ENCODE results near the gene FARP1. TPM values are rescaled to one million over a fixed set of nuclear protein-coding genes. Genes with fewer than 3 reads are reported as not detected.
A peak's percentile ranks its signal among the peaks of the same experiment; 100 is the strongest.

Gene FARP1
- total and polyA plus RNA-seq, 2 of the 13 experiments (the other 11 are each of a cell fraction or from before 2014, with no cell fraction given): 70.6 to 126 TPM

- WGBS (ENCODE audit: low lambda C conversion rate): 97% methylated on average over 14 of the region's 14 CpGs
- Histone ChIP-seq H3K79me2 (ENCODE audit: insufficient read depth, low read length) (no peaks in the 10 kb centered on the region), H3K4me2 (ENCODE audit: low read depth, low read length) (no peak overlapping the region), H3K36me3 (replicated peaks in 1 of 2; ENCODE audit: control insufficient read depth in 1 of 2, insufficient read depth in 2 of 2, low read length in 2 of 2) (peaks cover 43 to 89% of the 10 kb centered on the region in 2 experiments), H2AFZ (ENCODE audit: low read length) (no peak overlapping the region), H3K4me3 (replicated peaks in 1 of 3; ENCODE audit: insufficient read depth in 1 of 3, low read depth in 2 of 3, low read length in 3 of 3) (no peak overlapping the region), H4K20me1 (ENCODE audit: insufficient read depth, low read length) (peaks cover 3% of the 10 kb centered on the region; the same call in 1 of the 2 replicates), H3K9me3 (ENCODE audit: low read length) (no peaks in the 10 kb centered on the region), H3K9ac (ENCODE audit: insufficient read depth, low read depth, low read length) (no peak overlapping the region), H3K4me1 (ENCODE audit: insufficient read depth, low read length) (no peaks in the 10 kb centered on the region), H3K27me3 (ENCODE audit: control insufficient read depth in 1 of 2, insufficient read depth in 2 of 2, low read length in 2 of 2) (no peaks in the 10 kb centered on the region), H3K27ac (ENCODE audit: extremely low read length, insufficient read depth, low read length) (no peak overlapping the region)
- FAIRE-seq (no peak), ATAC-seq (no peak; the same call in 2 of the 3 replicates), DNase-seq (ENCODE audit: low spot score) (no peak)
- no TSS peak for BruUV-seq (replicated peaks)
- POLR2A ChIA-PET: no interaction called here
- in situ Hi-C loops (cut with HindIII; ENCODE audit: extremely low pct_ligation_motif_present, low pct_unique_long_range_greater_than_20kb): no loop called here
- CTCF ChIA-PET (ENCODE audit: low intra/inter-chr PET ratio, low total read pairs): no interaction called here
- intact Hi-C loops (cut with micrococcal nuclease; ENCODE audit: unreplicated experiment): no loop called here
- TF ChIP-seq FOXO4 (CRISPR knock-in tag; conservative IDR thresholded peaks at IDR 0.05) (0 out of 2 replicates have a peak, but pooled peaks have one; percentile 42), SRSF1 (optimal IDR thresholded peaks at IDR 0.05; ENCODE audit: low read depth, low read length) (no peak)
Observed at GRCh38 chr13:98419786-98420553, 277.1 kb downstream of the FARP1 start.

GRCh38 chr13:98420554-98421175 is 277.8 kb downstream of the FARP1 start:
- BruUV-seq (replicated peaks): no TSS peak

More at GRCh38 chr13:98420554-98421175, 277.8 kb downstream of the FARP1 start:
- FAIRE-seq: no peak
- in situ Hi-C loops (cut with HindIII; ENCODE audit: extremely low pct_ligation_motif_present, low pct_unique_long_range_greater_than_20kb) (no loop called here), intact Hi-C loops (cut with micrococcal nuclease; ENCODE audit: unreplicated experiment) (no loop called here)
- Histone ChIP-seq H3K4me2 (ENCODE audit: low read depth, low read length) (no peak overlapping the region), H2AFZ (ENCODE audit: low read length) (no peak overlapping the region), H3K36me3 (replicated peaks in 1 of 2; ENCODE audit: control insufficient read depth in 1 of 2, insufficient read depth in 2 of 2, low read length in 2 of 2) (peaks cover 36 to 88% of the 10 kb centered on the region in 2 experiments), H3K9ac (ENCODE audit: insufficient read depth, low read depth, low read length) (no peak overlapping the region), H3K4me1 (ENCODE audit: insufficient read depth, low read length) (no peaks in the 10 kb centered on the region), H4K20me1 (ENCODE audit: insufficient read depth, low read length) (peaks cover 3% of the 10 kb centered on the region; the same call in 1 of the 2 replicates), H3K9me3 (ENCODE audit: low read length) (no peaks in the 10 kb centered on the region), H3K79me2 (ENCODE audit: insufficient read depth, low read length) (no peaks in the 10 kb centered on the region), H3K4me3 (replicated peaks in 1 of 3; ENCODE audit: insufficient read depth in 1 of 3, low read depth in 2 of 3, low read length in 3 of 3) (no peak overlapping the region), H3K27me3 (ENCODE audit: control insufficient read depth in 1 of 2, insufficient read depth in 2 of 2, low read length in 2 of 2) (no peaks in the 10 kb centered on the region), H3K27ac (ENCODE audit: extremely low read length, insufficient read depth, low read length) (no peak overlapping the region)
- WGBS (ENCODE audit: low lambda C conversion rate): 97% methylated on average over 6 of the region's 6 CpGs
- TF ChIP-seq ZNF597 (CRISPR knock-in tag; IDR thresholded peaks at IDR 0.05) (no peak), SNAI1 (CRISPR knock-in tag; IDR thresholded peaks at IDR 0.05; ENCODE audit: borderline replicate concordance) (no peak), SOX6 (IDR thresholded peaks at IDR 0.05) (no peak), SOX6 (CRISPR knock-in tag; IDR thresholded peaks at IDR 0.05) (no peak), STAT5B (CRISPR knock-in tag; IDR thresholded peaks at IDR 0.05) (no peak), ZBTB42 (CRISPR knock-in tag; IDR thresholded peaks at IDR 0.05) (no peak)
- ATAC-seq: peak; percentile 12; the same call in 2 of the 3 replicates
- CTCF ChIA-PET (ENCODE audit: low intra/inter-chr PET ratio, low total read pairs): no interaction called here
- POLR2A ChIA-PET: no interaction called here
- no peak for DNase-seq (ENCODE audit: low spot score)

All from HepG2 (cell line).